ENCODE results near the gene SENP1. TPM values are rescaled to one million over a fixed set of nuclear protein-coding genes. Genes with fewer than 3 reads are reported as not detected.

The SENP1 gene
- total RNA-seq, 1 donor from 2014 or later = 13.4 TPM

- no peak for ATAC-seq
Measured at GRCh38 chr12:48110691-48111311, 4.9 kb upstream of the SENP1 start.

DNA sequence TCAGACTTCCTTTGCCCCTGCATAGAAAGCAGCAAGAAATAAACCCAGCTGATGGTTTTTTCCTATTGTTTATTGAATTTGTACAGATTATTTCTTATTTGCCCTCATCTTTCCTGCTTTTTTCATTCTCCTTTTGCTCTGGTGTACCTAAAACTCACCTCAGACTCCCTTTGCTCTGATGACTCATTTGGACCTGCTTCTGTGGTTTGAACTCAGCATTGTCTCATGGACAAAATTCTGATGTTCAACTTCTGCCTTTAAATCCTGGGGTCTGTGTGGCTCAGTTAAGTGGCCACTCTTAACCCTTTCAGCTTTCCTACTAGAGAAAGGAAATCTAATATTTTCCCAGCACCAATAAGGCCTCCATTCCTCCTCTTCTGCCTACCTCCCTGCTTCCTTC is 3.5 kb upstream of the SENP1 start:
- no peak for ATAC-seq

DNA sequence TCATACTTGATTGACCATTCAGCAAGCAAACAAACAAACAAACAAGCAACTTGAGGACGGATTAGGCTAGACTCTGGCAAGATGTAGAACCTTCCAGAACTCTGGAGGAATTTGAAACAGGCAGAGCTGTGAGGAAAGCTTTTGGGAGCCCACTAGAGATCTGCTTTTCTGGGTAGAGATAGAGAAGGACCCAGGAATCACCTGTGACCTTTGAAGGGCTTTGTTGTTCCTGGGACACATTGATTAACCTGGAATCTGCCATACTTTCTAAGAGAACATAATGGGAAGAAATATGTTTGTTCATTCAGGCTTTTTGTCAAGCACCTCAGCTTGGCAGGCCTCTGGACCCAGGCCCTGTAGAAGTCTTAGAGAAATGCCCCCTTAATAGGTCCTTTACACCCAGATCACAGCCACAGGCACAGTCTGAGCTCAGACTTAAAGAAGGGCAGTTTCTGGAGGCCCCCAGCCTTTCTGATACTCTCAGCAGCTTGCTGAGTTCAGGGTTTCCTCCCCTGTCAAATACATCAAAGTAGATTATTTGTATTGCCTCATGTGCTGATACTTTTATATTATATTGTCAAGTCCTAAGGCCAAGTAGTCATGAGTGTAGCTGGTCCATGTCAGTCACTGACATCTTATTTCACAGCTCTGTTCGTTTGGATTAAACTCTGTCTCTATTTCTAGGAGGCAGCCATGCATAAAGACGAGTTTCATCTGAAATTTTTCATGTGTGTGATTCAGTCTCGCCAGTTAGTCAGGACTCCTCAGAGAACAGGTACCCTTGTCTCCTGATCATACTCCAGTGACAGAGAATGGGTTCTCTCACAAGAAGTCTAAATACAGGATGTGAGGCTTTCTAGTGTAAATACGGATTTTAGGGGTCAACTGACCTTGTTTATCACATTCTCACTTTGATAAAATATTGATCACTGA is 1.1 kb upstream of the SENP1 start:
- ATAC-seq = no peak

- peak; percentile 6 for ATAC-seq
Measured at GRCh38 chr12:48105321-48105866, 485 bp downstream of the SENP1 start.

DNA sequence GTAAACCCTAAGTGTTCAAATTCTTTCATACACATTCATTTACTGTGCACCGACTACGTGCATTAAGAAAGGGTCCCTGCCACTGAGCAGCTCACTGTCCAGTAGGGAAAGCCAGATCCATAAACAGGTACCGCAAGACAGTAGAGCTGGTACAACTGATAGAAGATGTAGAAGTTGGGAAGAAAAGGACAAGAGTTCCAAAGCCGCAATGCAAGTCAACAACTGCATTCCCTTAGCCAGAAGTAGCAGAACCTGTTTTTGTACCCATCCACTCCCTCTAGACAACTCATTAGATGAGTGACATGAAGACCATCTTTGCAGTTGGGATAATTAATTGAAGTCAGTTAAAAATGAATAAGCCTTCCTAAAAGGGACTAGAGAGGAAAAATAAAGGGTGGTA is 1.3 kb downstream of the SENP1 start:
- peak; percentile 24 for ATAC-seq

- ATAC-seq = no peak
Measured at GRCh38 chr12:48092611-48093010, 13.3 kb downstream of the SENP1 start.

GRCh38 chr12:48086327-48086726 is 19.6 kb downstream of the SENP1 start:
- ATAC-seq = no peak

- no peak for ATAC-seq
Measured at GRCh38 chr12:48084841-48085460, 20.9 kb downstream of the SENP1 start.

DNA sequence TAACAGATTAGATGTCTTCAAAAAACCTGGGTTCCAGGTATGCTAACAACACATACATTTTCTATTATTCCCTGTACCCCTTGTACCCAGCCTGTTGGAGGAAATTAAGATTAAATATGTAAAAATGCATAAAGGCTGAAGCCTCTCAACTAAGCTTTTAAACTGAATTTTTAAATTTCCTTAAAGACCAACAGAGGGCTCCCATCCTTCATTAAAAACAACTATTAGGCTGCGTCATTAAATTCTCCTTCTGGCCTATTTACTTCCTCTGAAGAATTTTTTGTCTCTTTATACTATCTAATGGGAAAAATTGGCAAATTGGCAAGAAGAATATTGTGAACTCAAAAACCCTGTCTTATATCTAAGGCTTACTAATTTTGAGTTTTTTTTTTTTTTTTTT is 21.8 kb downstream of the SENP1 start:
- ATAC-seq = no peak

- ATAC-seq = no peak
Measured at GRCh38 chr12:48080821-48081220, 25.1 kb downstream of the SENP1 start.

GRCh38 chr12:48080285-48080684 is 25.6 kb downstream of the SENP1 start:
- no peak for ATAC-seq

DNA sequence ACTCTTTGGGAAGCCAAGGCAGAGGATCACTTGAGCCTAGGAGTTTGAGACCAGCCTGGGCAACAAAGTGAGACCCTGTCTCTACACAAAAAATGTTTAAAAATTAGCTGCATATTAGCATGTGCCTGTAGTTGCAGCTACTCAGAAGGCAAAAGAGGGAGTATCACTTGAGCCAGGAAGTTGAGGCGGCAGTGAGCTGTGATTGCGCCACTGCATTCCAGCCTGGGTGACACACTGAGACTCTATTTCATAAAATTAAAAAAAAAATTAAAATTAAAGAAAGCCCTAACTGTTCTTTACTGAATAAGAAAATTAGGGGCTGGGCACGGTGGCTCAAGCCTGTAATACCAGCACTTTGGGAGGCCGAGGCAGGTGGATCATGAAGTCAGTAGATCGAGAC is 27.0 kb downstream of the SENP1 start:
- no peak for ATAC-seq

DNA sequence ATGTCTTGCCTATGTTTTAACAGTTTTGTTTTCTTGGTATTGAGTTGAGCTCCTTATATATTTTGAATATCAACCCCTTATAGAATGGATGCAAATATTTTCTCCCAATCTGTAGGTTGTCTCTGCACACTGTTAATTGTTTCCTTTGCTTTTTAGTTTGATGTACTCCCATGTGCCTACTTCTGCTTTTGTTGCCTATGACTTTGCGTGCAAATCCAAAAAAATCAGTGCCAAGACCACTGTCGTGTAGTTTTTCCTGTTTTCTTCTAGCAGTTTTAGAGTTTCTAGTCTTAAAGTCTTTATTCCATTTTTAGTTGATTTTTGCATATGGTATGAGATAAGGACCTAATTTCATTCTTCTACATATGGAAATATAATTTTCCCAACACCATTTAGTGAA is 28.8 kb downstream of the SENP1 start:
- no peak for ATAC-seq

GRCh38 chr12:48075832-48076231 is 30.0 kb downstream of the SENP1 start:
- ATAC-seq = no peak

DNA sequence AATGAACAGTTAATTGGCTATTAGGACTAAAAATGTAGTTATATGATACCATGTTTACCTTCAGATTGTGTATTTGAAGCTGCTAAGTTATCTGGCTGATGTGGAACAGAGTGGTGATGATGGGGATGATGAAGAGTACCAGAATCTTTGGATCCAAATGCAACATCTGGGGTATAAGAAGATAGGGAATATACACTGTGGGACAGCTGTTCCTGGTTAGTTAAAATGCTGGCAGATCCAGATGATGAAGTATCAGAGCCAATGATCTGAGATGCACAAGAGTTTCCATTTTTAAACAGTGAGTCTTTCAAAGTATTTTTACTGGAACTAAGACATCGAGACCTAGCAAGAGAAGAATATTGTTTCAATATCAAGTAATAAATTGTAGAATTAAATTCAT is 31.6 kb downstream of the SENP1 start:
- no peak for ATAC-seq

DNA sequence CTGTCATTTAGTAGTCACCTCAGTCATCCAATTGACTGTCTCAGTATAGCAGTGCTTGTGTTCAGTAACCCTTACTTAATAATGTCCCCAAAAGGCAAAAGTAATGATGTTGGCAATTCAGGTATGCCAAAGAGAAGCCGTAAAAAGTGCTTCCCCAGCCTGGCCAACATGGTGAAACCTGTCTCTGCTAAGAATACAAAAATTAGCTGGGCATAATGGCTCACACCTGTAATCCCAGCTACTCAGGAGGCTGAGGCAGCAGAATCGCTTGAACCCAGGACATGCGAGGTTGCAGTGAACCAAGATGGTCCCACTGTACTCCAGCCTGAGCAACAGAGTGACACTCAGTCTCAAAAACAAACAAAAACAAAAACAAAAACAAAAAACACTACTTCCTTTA is 33.6 kb downstream of the SENP1 start:
- no peak for ATAC-seq

DNA sequence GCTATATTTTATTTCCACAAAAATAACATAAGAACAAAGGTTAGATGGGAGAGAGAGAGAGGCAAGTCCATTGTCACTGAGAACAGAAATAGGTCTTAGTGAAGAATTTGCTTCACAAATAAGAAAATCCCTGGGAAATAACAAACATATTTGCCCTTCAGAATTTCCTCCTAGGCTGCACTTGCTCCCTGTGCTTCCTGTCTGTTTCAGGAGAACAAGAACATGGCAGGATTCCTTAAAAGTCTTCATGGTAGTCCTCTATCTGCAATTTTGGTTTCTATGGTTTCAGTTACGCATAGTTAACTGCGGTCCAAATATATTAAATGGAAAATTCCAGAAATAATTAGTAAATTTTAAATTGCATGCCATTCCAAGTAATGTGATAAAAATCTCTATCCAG is 34.1 kb downstream of the SENP1 start:
- ATAC-seq = no peak

- no peak for ATAC-seq
Measured at GRCh38 chr12:48070731-48071130, 35.1 kb downstream of the SENP1 start.

- no peak for ATAC-seq
Measured at GRCh38 chr12:48070033-48070432, 35.8 kb downstream of the SENP1 start.

GRCh38 chr12:48069241-48069640 is 36.6 kb downstream of the SENP1 start:
- peak; percentile 89 for ATAC-seq

DNA sequence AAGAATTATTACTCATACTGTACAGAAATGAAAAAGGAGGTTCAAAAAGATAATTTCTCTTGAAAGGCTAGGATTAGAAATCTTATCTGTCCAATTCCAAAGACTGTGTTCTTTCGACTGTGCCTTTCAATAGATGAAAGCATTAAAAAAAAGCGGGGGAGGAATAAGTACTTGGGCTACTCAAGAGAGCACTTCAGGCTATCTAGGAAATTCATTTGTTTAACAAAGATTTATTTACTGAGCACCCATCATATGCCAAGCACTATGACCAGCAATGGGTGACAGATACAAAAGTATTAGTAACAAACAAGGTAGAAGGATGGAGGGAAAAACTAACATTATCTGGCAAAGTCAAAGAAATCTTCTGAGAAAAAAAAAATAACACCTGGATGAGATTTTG is 37.4 kb downstream of the SENP1 start:
- no peak for ATAC-seq

- ATAC-seq = no peak
Measured at GRCh38 chr12:48067250-48067938, 38.5 kb downstream of the SENP1 start.

GRCh38 chr12:48065041-48065440 is 40.8 kb downstream of the SENP1 start:
- no peak for ATAC-seq

All from esophagus mucosa (tissue), 1 donor.